Chondrocyte (in vitro differentiated cells): ENCODE data around the gene FERMT1. TPM values are rescaled to one million over a fixed set of nuclear protein-coding genes. Genes with fewer than 3 reads are reported as not detected.

Source experiments
- DNase-seq: peaks from one replicate; pipeline ENCODE4 v3.0.0; 2021; ENCODE audit warnings: mixed read lengths, low spot score
- H3K27ac Mint-ChIP-seq: one replicate; pipeline ENCODE4 v1.8.0; 2021; ENCODE audit warnings: mild to moderate bottlenecking, moderate library complexity, mixed read lengths; ENCODE audit not compliant: unreplicated experiment
- H3K27me3 Mint-ChIP-seq: 2 replicates; pipeline ENCODE4 v1.8.0; 2021; ENCODE audit warnings: low read depth, mixed read lengths
- H3K36me3 Mint-ChIP-seq: 2 replicates; pipeline ENCODE4 v1.8.0; 2021; ENCODE audit warnings: low read depth, mixed read lengths
- H3K4me1 Mint-ChIP-seq: 2 replicates; pipeline ENCODE4 v1.8.0; 2021; ENCODE audit warnings: low read depth, mild to moderate bottlenecking, mixed read lengths
- H3K4me3 Mint-ChIP-seq: one replicate; pipeline ENCODE4 v1.8.0; 2021; ENCODE audit warnings: mild to moderate bottlenecking, moderate library complexity, mixed read lengths; ENCODE audit not compliant: unreplicated experiment
- H3K9me3 Mint-ChIP-seq: 2 replicates; pipeline ENCODE4 v1.8.0; 2021; ENCODE audit warnings: low read depth, mixed read lengths
- CTCF ChIP-seq: fragments of 200-600 bp; sonication (generic); IDR thresholded peaks from 2 replicates; pipeline ENCODE4 v1.5.0; 2021; ENCODE audit warnings: antibody characterized with exemption, mild to moderate bottlenecking, moderate library complexity
- total RNA-seq: library from RNA; stranded (reverse); gene quantifications from 3 replicates; pipeline ENCODE4 v1.2.1, GENCODE V29; 2021

FERMT1 gene
- total RNA-seq, 1 donor from 2014 or later, result 0.52 TPM

- peaks cover 4% of the 10 kb centered on the region for H3K36me3 Mint-ChIP-seq
- H3K4me3 Mint-ChIP-seq, result no peak overlapping the region
- TF ChIP-seq CTCF, result peak; percentile 44
- no peak overlapping the region for H3K27ac Mint-ChIP-seq
- no peaks in the 10 kb centered on the region for H3K4me1 Mint-ChIP-seq
- H3K27me3 Mint-ChIP-seq, result peaks cover 42% of the 10 kb centered on the region
- peaks cover 12% of the 10 kb centered on the region for H3K9me3 Mint-ChIP-seq
- no peak for DNase-seq
These were observed 18.1 kb upstream of the FERMT1 start for GRCh38 chr20:6140947-6141346.

GRCh38 chr20:6135347-6135746 is 12.5 kb upstream of the FERMT1 start:
- H3K27ac Mint-ChIP-seq, result no peak overlapping the region
- H3K27me3 Mint-ChIP-seq, result peaks cover 52% of the 10 kb centered on the region
- H3K4me3 Mint-ChIP-seq, result no peak overlapping the region
- H3K9me3 Mint-ChIP-seq, result no peaks in the 10 kb centered on the region
- TF ChIP-seq CTCF, result no peak
- no peaks in the 10 kb centered on the region for H3K4me1 Mint-ChIP-seq
- no peaks in the 10 kb centered on the region for H3K36me3 Mint-ChIP-seq
- DNase-seq, result no peak

GRCh38 chr20:6134592-6134991 is 11.8 kb upstream of the FERMT1 start:
- H3K36me3 Mint-ChIP-seq, result no peaks in the 10 kb centered on the region
- H3K27me3 Mint-ChIP-seq, result peaks cover 50% of the 10 kb centered on the region
- H3K4me1 Mint-ChIP-seq, result no peaks in the 10 kb centered on the region
- no peak overlapping the region for H3K4me3 Mint-ChIP-seq
- H3K27ac Mint-ChIP-seq, result no peak overlapping the region
- no peak for DNase-seq
- no peak for TF ChIP-seq CTCF
- no peaks in the 10 kb centered on the region for H3K9me3 Mint-ChIP-seq

- DNase-seq, result no peak
- TF ChIP-seq CTCF, result no peak
- no peaks in the 10 kb centered on the region for H3K4me1 Mint-ChIP-seq
- no peaks in the 10 kb centered on the region for H3K36me3 Mint-ChIP-seq
- no peak overlapping the region for H3K27ac Mint-ChIP-seq
- peaks cover 35% of the 10 kb centered on the region for H3K27me3 Mint-ChIP-seq
- H3K4me3 Mint-ChIP-seq, result no peak overlapping the region
- no peaks in the 10 kb centered on the region for H3K9me3 Mint-ChIP-seq
These were observed 7.2 kb upstream of the FERMT1 start for GRCh38 chr20:6130045-6130444.

GRCh38 chr20:6127825-6128224 is 5.0 kb upstream of the FERMT1 start:
- no peak for TF ChIP-seq CTCF
- Mint-ChIP-seq H3K4me3 (no peak overlapping the region), H3K4me1 (peaks cover 7% of the 10 kb centered on the region), H3K36me3 (no peaks in the 10 kb centered on the region), H3K27me3 (peaks cover 26% of the 10 kb centered on the region), H3K9me3 (no peaks in the 10 kb centered on the region), H3K27ac (no peak overlapping the region)
- DNase-seq, result no peak
